ENCODE data around the gene ADRB1.

ADRB1 gene

GRCh38 chr10:114095559-114096337 lies 52.1 kb downstream of the ADRB1 start:
- no peak for DNase-seq

Data from activated gamma-delta T cell (primary cell).